Mesothelial cell of epicardium (in vitro differentiated cells): ENCODE data around the gene KRTAP4-9. TPM values are rescaled to one million over a fixed set of nuclear protein-coding genes. Genes with fewer than 3 reads are reported as not detected.
A peak's percentile ranks its signal among the peaks of the same experiment; 100 is the strongest.
"Not testable (repeated sequence)": the region's sequence is repeated elsewhere in the genome, so short reads cannot be mapped to it uniquely, and the experiment has no call there.

Experiments used
- DNase-seq, 2 experiments: peaks; one replicate each; pipeline ENCODE4 v3.0.0; 2021; ENCODE audit warnings: low spot score in 2 of 2; ENCODE audit not compliant: unreplicated experiment in 2 of 2
- H3K27ac Mint-ChIP-seq: 2 replicates; pipeline ENCODE4 v1.8.0; 2021; ENCODE audit warnings: mixed read lengths
- H3K27me3 Mint-ChIP-seq: 2 replicates; pipeline ENCODE4 v1.8.0; 2021; ENCODE audit warnings: low read depth, mixed read lengths
- H3K36me3 Mint-ChIP-seq: 2 replicates; pipeline ENCODE4 v1.8.0; 2021; ENCODE audit warnings: mixed read lengths
- H3K4me1 Mint-ChIP-seq: 2 replicates; pipeline ENCODE4 v1.8.0; 2021; ENCODE audit warnings: mixed read lengths
- H3K4me3 Mint-ChIP-seq: 2 replicates; pipeline ENCODE4 v1.8.0; 2021; ENCODE audit warnings: mild to moderate bottlenecking, moderate library complexity, mixed read lengths
- H3K9me3 Mint-ChIP-seq: 2 replicates; pipeline ENCODE4 v1.8.0; 2021; ENCODE audit warnings: mixed read lengths
- CTCF ChIP-seq: fragments of 200-600 bp; sonication (generic); IDR thresholded peaks from one replicate; pipeline ENCODE4 v1.5.0; 2021; ENCODE audit warnings: antibody characterized with exemption; ENCODE audit not compliant: unreplicated experiment
- total RNA-seq: library from RNA; stranded (reverse); gene quantifications from 3 replicates; pipeline ENCODE4 v1.2.1, GENCODE V29; 2021

Gene KRTAP4-9
- total RNA-seq, 1 donor from 2014 or later = not detected

DNA sequence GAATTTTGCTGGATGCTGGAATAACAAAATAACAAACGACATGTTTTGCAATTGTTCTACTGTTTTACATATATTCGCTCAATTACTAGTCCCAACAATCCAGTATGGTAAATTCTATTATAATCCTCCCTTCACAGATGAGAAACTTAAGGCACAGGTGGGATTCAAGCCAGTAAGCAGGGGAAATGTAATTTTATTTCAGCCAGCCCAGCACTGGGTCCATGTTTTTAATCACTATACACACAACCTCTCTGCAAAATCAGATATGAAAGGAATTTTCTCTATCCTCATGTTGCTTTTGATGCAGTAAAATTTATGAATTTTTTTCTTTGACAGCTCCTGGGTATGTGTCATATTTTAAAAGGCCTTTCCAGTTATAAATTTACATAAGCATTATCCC is 40.1 kb downstream of the KRTAP4-9 start:
- Mint-ChIP-seq H3K9me3 (peaks cover 29% of the 10 kb centered on the region), H3K36me3 (peaks cover 16% of the 10 kb centered on the region), H3K27me3 (no peaks in the 10 kb centered on the region), H3K27ac (peak overlapping the region; percentile 32), H3K4me1 (peaks cover 26% of the 10 kb centered on the region), H3K4me3 (no peak overlapping the region)
- DNase-seq = no peak
- TF ChIP-seq CTCF = no peak

DNA sequence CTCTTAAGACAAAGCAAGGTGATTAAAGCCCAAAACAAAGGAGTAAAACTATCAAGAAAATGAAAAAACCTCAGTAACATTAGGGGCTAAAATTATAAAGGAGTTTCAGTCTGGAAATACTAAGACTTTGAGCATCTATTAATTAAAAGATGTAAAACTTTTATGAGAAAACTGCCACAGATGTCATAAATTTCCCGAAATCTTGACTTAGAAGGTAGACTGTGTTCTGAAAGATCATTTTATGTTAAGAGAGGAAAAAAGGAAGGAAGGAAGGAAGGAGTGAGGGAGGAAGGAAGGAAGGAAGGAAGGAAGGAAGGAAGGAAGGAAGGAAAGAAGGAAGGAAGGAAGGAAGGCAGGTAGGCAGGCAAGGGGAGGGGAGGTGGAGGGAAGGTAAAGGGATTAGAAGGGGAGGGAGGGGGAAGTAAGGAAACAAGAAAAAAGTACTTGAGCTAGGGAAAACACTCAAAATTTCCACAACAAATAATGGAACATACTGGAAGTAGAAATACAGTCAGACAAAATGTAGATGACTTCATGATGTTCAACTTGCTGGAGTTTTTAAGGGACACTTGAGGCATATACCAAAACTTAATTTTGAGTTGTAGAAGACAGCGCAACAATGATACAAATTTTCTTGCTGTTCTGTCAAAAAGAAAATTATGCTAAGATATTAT is 42.5 kb downstream of the KRTAP4-9 start:
- no peak overlapping the region for H3K4me3 Mint-ChIP-seq

GRCh38 chr17:41148971-41149651 is 43.9 kb downstream of the KRTAP4-9 start:
- not testable (repeated sequence) for H3K36me3 Mint-ChIP-seq, H3K27ac Mint-ChIP-seq, H3K9me3 Mint-ChIP-seq, DNase-seq, H3K27me3 Mint-ChIP-seq, H3K4me3 Mint-ChIP-seq
- H3K4me1 Mint-ChIP-seq = peaks cover 39% of the 10 kb centered on the region

More for the DNA sequence above, 42.5 kb downstream of the KRTAP4-9 start:
- no peak overlapping the region for H3K27ac Mint-ChIP-seq
- peaks cover 26% of the 10 kb centered on the region for H3K4me1 Mint-ChIP-seq
- peaks cover 14% of the 10 kb centered on the region for H3K9me3 Mint-ChIP-seq
- no peak for DNase-seq
- H3K27me3 Mint-ChIP-seq = no peaks in the 10 kb centered on the region
- peaks cover 9% of the 10 kb centered on the region for H3K36me3 Mint-ChIP-seq
- TF ChIP-seq CTCF = no peak

GRCh38 chr17:41149652-41149985 is 44.4 kb downstream of the KRTAP4-9 start, which contains the start of gene KRTAP4-5:
Gene KRTAP4-5 (minus strand): TSS chr17:41149825. CDS start chr17:41149767, 58 bp downstream.
- Mint-ChIP-seq H3K27ac (no peak within 1 kb of the TSS), H3K4me1 (peaks cover 40% of the 10 kb centered on the region), H3K4me3 (no peak within 1 kb of the TSS), H3K27me3 (no peaks in the 10 kb centered on the region), H3K9me3 (no peaks in the 10 kb centered on the region), H3K36me3 (peaks cover 2% of the 10 kb centered on the region)
- TF ChIP-seq CTCF = no peak
- no peak for DNase-seq

DNA sequence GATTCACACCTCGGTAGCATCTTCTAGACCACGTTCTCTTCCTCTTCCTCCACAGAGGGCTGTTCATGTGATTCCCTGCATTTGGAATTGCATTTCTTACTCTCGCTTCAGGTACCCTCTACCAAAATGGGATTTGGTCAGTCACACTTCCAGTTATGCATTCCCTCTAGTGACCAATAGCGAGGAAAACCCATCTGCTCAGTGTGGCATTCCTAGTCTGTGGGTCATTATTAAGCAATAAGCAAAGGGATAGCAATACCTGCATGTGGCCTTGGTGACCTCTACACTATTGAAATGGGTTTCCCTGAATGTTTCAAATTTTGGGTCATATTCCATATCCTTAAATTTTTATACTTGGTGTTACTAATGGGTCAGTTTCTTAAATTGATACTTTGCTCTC is 44.8 kb downstream of the KRTAP4-9 start:
- Mint-ChIP-seq H3K36me3 (peaks cover under 1% of the 10 kb centered on the region), H3K4me3 (no peak overlapping the region), H3K4me1 (peaks cover 39% of the 10 kb centered on the region), H3K27ac (no peak overlapping the region), H3K9me3 (no peaks in the 10 kb centered on the region), H3K27me3 (no peaks in the 10 kb centered on the region)
- TF ChIP-seq CTCF = no peak
- no peak for DNase-seq

DNA sequence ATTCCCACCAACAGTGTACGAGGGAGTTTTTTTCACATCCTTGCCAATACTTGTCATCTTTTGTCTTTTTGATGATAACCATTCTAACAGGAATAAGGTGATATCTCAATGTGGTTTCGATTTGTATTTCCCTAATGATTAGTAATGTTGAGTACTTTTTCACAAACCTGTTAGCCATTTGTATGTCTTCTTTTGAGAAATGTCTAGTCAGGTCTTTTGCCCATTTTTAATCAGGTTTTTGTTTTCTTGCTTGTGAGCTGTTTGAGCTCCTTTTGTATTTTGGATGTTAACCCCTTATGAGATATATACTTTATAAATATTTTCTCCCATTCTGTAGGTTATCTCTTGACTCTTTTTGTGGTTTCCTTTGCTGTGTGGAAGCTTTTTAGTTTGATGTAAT is 46.3 kb downstream of the KRTAP4-9 start:
- H3K4me1 Mint-ChIP-seq = peaks cover 28% of the 10 kb centered on the region
- no peak overlapping the region for H3K27ac Mint-ChIP-seq
- no peak for DNase-seq
- no peak for TF ChIP-seq CTCF
- peaks cover 4% of the 10 kb centered on the region for H3K9me3 Mint-ChIP-seq
- no peak overlapping the region for H3K4me3 Mint-ChIP-seq
- no peaks in the 10 kb centered on the region for H3K27me3 Mint-ChIP-seq
- H3K36me3 Mint-ChIP-seq = no peaks in the 10 kb centered on the region
